HepG2 (cell line): ENCODE data around the gene SP7. TPM values are rescaled to one million over a fixed set of nuclear protein-coding genes. Genes with fewer than 3 reads are reported as not detected.

ENCODE experiments used
- CREM ChIP-seq, 2 experiments: sonication (generic) in 1 of 2; formaldehyde crosslinking in 1 of 2; IDR thresholded peaks; 2 replicates each; pipeline versions ENCODE4 v1.4.0 to v1.6.1; 2016 to 2020; ENCODE audit warnings: antibody characterized with exemption in 1 of 2, mild to moderate bottlenecking in 1 of 2, missing genetic modification reagents in 1 of 2
- HCFC1 ChIP-seq: fragments of 150-350 bp; IDR thresholded peaks from 2 replicates; pipeline ENCODE4 v1.6.1; 2014; ENCODE audit warnings: low read depth, low read length
- IKZF5 ChIP-seq: IDR thresholded peaks from 2 replicates; pipeline ENCODE4 v1.6.1; 2018; ENCODE audit warnings: missing genetic modification reagents, mild to moderate bottlenecking, missing compliant biosample characterization
- MIER2 ChIP-seq: IDR thresholded peaks from 2 replicates; pipeline ENCODE4 v1.6.1; 2016; ENCODE audit warnings: missing biosample characterization, missing genetic modification reagents
- MTERF4 ChIP-seq: sonication (generic); formaldehyde crosslinking; IDR thresholded peaks from 2 replicates; pipeline ENCODE4 v1.8.0; 2023; ENCODE audit warnings: mild to moderate bottlenecking, missing genetic modification reagents
- MTF1 ChIP-seq: sonication (generic); formaldehyde crosslinking; IDR thresholded peaks from 2 replicates; pipeline ENCODE4 v1.5.0; 2020; ENCODE audit warnings: missing genetic modification reagents
- MYPOP ChIP-seq: sonication (generic); formaldehyde crosslinking; IDR thresholded peaks from 2 replicates; pipeline ENCODE4 v1.8.1; 2023; ENCODE audit warnings: mild to moderate bottlenecking, moderate library complexity, missing genetic modification reagents
- PRDM10 ChIP-seq: sonication (generic); formaldehyde crosslinking; IDR thresholded peaks from 2 replicates; pipeline ENCODE4 v1.4.0; 2020; ENCODE audit warnings: low read depth, missing genetic modification reagents
- THAP9 ChIP-seq: sonication (generic); formaldehyde crosslinking; IDR thresholded peaks from 2 replicates; pipeline ENCODE4; 2020; ENCODE audit warnings: missing genetic modification reagents, mild to moderate bottlenecking, borderline replicate concordance
- ZFP36L2 ChIP-seq: sonication (generic); formaldehyde crosslinking; IDR thresholded peaks from 2 replicates; pipeline ENCODE4 v1.4.0; 2020; ENCODE audit warnings: missing genetic modification reagents
- ZNF83 ChIP-seq: sonication (generic); formaldehyde crosslinking; IDR thresholded peaks from 2 replicates; pipeline ENCODE4 v1.4.0; 2020; ENCODE audit warnings: missing genetic modification reagents, mild to moderate bottlenecking, borderline replicate concordance
- ZNF883 ChIP-seq: sonication (generic); formaldehyde crosslinking; IDR thresholded peaks from 2 replicates; pipeline ENCODE4 v1.5.1; 2020; ENCODE audit warnings: mild to moderate bottlenecking, missing genetic modification reagents; ENCODE audit errors: not compliant biosample characterization
- polyA plus RNA-seq, 8 experiments: library from polyadenylated mRNA; depleted of rRNA in 3 of 8; stranded (reverse) in 7 of 8; unstranded in 1 of 8; fragments of >200 nt; fragmentation: Illumina TruSeq in 4 of 8; extraction: Trizol in 4 of 8; gene quantifications; 2 replicates each; pipeline versions ENCODE4 v1.2.1 to v1.2.3, GENCODE V29; 2011 to 2016; ENCODE audit warnings: low read depth in 4 of 8, missing spikeins in 1 of 8, mixed read lengths in 1 of 8; ENCODE audit not compliant: insufficient read depth in 1 of 8
- total RNA-seq, 5 experiments: library from RNA; depleted of rRNA; stranded (reverse); fragments of >200 nt; fragmentation: Illumina TruSeq; extraction: Trizol; gene quantifications; 2 replicates each; pipeline ENCODE4 v1.2.3, GENCODE V29; 2016; ENCODE audit warnings: low read depth in 1 of 5
- TF ChIP-seq, protein P1 (sequence below): sonication (generic); formaldehyde crosslinking; IDR thresholded peaks from 2 replicates; pipeline ENCODE4 v1.4.0; 2020; ENCODE audit warnings: missing genetic modification reagents
- TF ChIP-seq, protein P2 (sequence below): IDR thresholded peaks from 2 replicates; pipeline ENCODE4 v1.6.1; 2016; ENCODE audit warnings: missing genetic modification reagents, missing compliant biosample characterization

Gene SP7
- total and polyA plus RNA-seq, 2 of the 13 experiments (the other 11 are each of a cell fraction or from before 2014, with no cell fraction given), result not detected

GRCh38 chr12:53295070-53295890 lies 40.9 kb downstream of the SP7 start, which contains the start of gene PFDN5 (continued):
- TF ChIP-seq THAP9 (CRISPR knock-in tag) (peak; percentile 78; the same call in 1 of the 2 replicates), ZNF83 (CRISPR knock-in tag) (no peak), CREM (IDR thresholded peaks at IDR 0.05) (peak; percentile 78), CREM (CRISPR knock-in tag; IDR thresholded peaks at IDR 0.05) (no peak), PRDM10 (CRISPR knock-in tag) (peak; percentile 72; the same call in 1 of the 2 replicates), MYPOP (peak; percentile 72; the same call in 1 of the 2 replicates), ZFP36L2 (no peak), ZNF883 (peak; percentile 43), MIER2 (CRISPR knock-in tag) (0 out of 2 replicates have a peak, but pooled peaks have one; percentile 58), MTF1 (CRISPR knock-in tag) (no peak), IKZF5 (CRISPR knock-in tag) (peak; percentile 86), MTERF4 (CRISPR knock-in tag) (no peak), HCFC1 (peak; percentile 57; the same call in 1 of the 2 replicates)
- TF ChIP-seq, protein P1, sequence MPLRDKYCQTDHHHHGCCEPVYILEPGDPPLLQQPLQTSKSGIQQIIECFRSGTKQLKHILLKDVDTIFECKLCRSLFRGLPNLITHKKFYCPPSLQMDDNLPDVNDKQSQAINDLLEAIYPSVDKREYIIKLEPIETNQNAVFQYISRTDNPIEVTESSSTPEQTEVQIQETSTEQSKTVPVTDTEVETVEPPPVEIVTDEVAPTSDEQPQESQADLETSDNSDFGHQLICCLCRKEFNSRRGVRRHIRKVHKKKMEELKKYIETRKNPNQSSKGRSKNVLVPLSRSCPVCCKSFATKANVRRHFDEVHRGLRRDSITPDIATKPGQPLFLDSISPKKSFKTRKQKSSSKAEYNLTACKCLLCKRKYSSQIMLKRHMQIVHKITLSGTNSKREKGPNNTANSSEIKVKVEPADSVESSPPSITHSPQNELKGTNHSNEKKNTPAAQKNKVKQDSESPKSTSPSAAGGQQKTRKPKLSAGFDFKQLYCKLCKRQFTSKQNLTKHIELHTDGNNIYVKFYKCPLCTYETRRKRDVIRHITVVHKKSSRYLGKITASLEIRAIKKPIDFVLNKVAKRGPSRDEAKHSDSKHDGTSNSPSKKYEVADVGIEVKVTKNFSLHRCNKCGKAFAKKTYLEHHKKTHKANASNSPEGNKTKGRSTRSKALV (CRISPR knock-in tag), result 0 out of 2 replicates have a peak, but pooled peaks have one; percentile 48
- TF ChIP-seq, protein P2, sequence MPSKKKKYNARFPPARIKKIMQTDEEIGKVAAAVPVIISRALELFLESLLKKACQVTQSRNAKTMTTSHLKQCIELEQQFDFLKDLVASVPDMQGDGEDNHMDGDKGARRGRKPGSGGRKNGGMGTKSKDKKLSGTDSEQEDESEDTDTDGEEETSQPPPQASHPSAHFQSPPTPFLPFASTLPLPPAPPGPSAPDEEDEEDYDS (CRISPR knock-in tag), result peak; percentile 70
